NCI-H1092 (cell line): Measurements from ENCODE around the gene PSMA6.
A peak's percentile ranks its signal among the peaks of the same experiment; 100 is the strongest.
"Not testable (repeated sequence)": the region's sequence is repeated elsewhere in the genome, so short reads cannot be mapped to it uniquely, and the experiment has no call there.

Experiments used
- DNase-seq: peaks from one replicate; lab custom pipeline; 2025; lab: John Stamatoyannopoulos, UW

Gene PSMA6

DNA sequence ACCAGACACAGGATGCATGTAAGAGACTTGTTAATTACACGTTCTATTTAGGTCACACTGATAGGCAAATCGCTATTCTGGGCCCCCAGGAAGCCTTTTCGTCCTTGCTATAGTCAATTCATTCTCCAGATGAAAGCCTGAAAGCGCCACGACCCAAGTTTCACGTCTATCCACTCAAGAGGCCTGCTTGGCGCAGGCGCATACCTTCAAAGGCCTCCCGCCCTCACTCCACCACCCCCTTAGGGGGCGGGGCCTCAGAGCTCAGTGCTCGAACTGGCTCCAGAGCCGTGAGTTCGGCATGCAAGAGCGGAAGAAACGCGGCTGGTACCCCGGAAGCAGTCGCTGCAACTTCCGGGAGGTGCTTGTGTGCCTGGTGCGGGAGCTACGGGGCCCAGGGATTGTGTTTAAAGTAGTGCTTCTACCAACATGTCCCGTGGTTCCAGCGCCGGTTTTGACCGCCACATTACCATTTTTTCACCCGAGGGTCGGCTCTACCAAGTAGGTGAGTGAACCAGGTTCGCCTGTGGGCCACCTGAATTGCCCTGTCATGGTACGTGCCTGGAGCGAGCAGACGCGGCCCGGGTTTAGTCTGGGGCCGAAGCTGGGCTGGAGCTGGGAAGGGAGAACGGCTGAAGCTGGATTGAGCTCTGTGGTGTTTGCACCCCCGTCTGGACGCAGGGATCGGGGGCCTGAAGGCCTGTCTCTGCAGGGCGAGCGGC lies at the start of gene PSMA6:
TSS of gene PSMA6 (plus strand) at position 332 of the 719 bp plus-strand sequence. CDS start at position 427, 95 bp downstream.
- peak; percentile 100 for DNase-seq

- no peak for DNase-seq
These were observed 49.4 kb upstream of the PSMA6 start for GRCh38 chr14:35242599-35243311.

DNA sequence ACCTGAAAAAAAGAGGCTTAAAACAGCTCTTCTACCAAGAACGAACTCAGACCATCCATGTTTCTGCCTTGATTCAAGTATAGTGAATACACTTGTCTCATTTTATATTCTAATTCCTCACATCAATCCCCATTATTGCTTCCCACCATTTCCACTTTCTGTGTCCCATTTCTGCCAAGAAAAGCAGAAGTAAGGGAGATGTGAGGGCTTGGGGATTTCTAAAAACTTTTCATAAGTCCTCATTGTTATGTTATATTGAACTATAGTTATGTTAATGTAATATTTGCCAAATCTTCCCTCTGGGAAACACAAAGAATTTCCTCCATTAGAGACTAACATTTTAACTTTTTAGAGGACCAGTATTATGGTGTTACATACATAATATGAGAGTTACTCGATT lies 48.2 kb upstream of the PSMA6 start:
- no peak for DNase-seq

DNA sequence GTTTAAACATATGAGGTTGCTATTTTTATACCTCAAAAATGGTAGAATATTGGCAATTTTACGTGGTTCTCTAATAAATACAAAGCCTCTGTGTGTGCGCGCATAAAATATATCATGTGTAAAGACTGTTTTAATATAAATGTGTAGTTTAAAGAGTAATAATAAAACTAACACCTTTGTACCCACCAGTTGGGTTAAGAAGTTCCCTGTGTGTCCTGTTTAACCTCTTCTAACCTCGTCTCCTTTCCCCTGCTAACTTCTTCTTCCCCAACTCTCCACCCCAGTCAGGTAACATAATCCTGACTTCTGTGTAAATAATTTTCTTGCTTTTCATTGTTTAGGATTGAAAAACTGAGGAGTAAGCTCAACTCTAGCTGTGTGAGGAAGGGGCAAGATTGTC lies 47.6 kb upstream of the PSMA6 start:
- no peak for DNase-seq

DNA sequence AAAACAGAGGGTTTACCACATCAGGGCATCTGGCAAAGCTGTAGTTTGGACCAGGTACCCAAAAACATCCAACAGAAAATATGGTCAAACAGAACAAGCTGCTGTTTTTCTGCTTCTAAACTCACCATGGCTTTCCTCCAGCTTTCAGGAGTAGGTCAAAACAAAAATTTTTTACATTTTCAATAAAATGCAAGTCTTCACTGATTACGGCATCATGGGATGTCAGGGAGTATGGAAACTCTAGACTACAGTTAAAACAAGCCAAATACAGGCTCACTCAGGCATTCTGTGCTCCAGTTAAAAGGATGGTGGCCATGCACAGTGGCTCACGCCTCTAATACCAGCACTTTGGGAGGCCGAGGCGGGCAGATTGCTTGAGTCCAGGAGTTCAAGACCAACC lies 47.1 kb upstream of the PSMA6 start:
- DNase-seq, result no peak

DNA sequence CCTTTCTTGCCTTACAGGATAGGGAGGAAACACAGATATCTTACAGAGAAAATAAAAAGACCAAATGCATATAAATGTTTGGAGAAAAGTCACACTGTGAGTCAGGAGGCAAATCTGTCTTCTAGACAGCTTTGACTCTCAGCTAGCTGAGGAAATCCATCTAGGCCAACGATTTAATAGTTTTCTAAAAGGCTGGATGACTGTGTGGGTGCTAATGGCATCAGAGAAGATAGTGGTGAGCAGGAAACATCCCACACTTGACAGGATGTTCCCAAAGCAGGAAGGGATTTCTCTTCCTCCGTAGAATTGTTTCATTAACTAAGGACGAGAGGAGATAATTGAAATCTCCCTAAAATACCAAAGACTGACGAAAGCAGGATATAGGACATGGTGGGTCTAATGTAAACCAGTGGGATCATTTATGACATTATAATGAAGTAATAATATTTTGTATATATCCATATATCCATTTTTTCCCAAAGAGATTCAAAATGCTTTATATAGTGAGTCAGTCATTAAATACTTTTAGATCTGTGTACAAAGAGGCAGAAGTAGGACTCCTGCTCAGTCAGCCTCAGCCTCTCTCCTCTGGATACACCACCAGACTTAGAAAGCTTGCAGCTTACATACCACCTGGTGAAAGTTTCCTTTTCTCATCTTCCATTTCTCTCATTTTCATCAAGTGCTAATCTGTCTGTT lies 44.3 kb upstream of the PSMA6 start:
- no peak for DNase-seq

DNA sequence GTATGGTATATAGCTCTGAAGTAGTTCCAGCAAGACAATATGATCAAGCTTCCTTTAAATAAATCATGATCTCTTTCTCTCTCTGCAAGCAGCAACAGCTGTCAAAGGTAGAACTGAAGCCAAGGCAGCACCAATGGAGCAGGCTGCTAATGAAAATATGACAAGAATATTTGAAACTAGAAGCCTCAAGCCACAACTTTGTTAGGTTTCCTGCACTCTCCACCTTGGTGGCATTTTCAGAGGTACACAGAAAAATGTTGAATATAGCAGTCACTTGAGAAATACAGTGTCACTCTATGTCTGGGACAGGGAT lies 43.8 kb upstream of the PSMA6 start:
- no peak for DNase-seq

- no peak for DNase-seq
These were observed 41.9 kb upstream of the PSMA6 start for GRCh38 chr14:35250319-35250718.

GRCh38 chr14:35252451-35252868 lies 39.7 kb upstream of the PSMA6 start:
- DNase-seq, result no peak

- not testable (repeated sequence) for DNase-seq
These were observed 39.1 kb upstream of the PSMA6 start for GRCh38 chr14:35253056-35253455.

DNA sequence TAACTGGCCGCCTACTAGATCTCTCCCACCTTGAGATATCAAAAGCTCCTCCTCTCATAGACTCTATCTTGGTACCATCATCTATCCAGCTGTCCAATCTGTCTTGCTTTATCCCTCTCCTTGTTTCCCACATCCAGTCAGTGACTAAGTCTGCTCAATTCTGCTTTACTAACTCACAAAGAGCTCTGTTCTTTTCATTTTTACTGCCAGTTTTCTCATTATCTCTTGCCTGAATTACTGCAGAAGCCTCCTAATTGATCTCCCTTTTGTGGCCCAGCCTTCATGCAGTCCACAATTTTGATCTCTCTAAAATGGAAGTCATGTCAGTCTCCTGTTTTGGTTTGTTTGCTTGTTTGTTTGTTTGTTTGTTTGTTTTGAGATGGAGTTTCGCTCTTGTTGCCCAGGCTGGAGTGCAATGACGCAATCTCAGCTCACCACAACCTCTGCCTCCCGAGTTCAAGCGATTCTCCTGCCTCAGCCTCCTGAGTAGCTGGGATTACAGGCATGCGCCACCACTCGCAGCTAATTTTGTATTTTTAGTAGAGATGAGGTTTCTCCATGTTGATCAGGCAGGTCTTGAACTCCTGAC lies 38.1 kb upstream of the PSMA6 start:
- not testable (repeated sequence) for DNase-seq

DNA sequence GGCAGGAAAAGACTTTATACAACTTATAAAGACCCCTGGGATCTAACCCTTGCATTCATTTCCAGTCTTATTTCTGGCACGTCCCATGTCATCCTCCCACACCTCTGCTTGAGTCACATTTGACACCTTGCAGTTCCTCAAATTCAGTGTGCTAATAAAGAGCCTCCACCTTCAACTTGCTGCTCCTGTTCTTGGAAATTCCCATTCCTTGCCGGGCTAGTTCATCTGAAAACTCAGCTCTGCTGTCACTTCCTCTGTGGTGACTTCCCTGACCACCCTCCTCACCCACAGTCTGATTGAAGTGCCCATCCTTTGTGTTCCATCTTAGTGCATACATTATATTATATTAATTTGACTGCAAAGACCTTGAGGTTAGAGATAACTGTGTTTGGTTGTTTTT lies 37.4 kb upstream of the PSMA6 start:
- DNase-seq, result no peak

- no peak for DNase-seq
These were observed 36.5 kb upstream of the PSMA6 start for GRCh38 chr14:35255711-35256110.

GRCh38 chr14:35257809-35258208 lies 34.4 kb upstream of the PSMA6 start:
- DNase-seq, result no peak

- no peak for DNase-seq
These were observed 33.8 kb upstream of the PSMA6 start for GRCh38 chr14:35258420-35258819.

- DNase-seq, result no peak
These were observed 30.4 kb upstream of the PSMA6 start for GRCh38 chr14:35261774-35262173.

- DNase-seq, result no peak
These were observed 29.7 kb upstream of the PSMA6 start for GRCh38 chr14:35262436-35262835.

GRCh38 chr14:35268946-35269345 lies 23.2 kb upstream of the PSMA6 start:
- no peak for DNase-seq

- DNase-seq, result no peak
These were observed 17.4 kb upstream of the PSMA6 start for GRCh38 chr14:35274805-35275204.

DNA sequence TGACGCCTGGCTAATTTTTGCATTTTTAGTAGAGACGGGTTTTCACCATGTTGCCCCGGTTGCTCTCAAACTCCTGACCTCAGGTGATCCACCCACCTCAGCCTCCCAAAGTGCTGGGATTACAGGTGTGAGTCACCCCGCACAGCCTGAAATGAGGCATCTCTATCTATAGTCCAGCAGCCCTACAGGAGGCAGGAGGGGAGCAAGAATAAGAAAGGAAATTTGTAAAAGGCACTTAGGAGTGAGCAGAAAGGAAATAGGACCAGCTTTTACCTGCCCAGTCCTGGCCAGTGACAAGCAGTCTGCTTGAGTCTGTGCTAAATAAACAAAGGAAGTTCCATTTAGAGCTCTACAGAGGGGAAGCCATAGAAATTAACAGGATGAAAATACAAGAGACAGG lies 15.0 kb upstream of the PSMA6 start:
- DNase-seq, result no peak

- DNase-seq, result no peak
These were observed 12.8 kb upstream of the PSMA6 start for GRCh38 chr14:35279369-35279768.

GRCh38 chr14:35281341-35281740 lies 10.8 kb upstream of the PSMA6 start:
- no peak for DNase-seq

- no peak for DNase-seq
These were observed 7.7 kb upstream of the PSMA6 start for GRCh38 chr14:35284506-35284905.
